ENCODE data around the gene CORO7. TPM values are rescaled to one million over a fixed set of nuclear protein-coding genes. Genes with fewer than 3 reads are reported as not detected.

The CORO7 gene
- total and polyA plus RNA-seq, 7 experiments from 2014 or later, result 29.6 to 572 (median 141) TPM

DNA sequence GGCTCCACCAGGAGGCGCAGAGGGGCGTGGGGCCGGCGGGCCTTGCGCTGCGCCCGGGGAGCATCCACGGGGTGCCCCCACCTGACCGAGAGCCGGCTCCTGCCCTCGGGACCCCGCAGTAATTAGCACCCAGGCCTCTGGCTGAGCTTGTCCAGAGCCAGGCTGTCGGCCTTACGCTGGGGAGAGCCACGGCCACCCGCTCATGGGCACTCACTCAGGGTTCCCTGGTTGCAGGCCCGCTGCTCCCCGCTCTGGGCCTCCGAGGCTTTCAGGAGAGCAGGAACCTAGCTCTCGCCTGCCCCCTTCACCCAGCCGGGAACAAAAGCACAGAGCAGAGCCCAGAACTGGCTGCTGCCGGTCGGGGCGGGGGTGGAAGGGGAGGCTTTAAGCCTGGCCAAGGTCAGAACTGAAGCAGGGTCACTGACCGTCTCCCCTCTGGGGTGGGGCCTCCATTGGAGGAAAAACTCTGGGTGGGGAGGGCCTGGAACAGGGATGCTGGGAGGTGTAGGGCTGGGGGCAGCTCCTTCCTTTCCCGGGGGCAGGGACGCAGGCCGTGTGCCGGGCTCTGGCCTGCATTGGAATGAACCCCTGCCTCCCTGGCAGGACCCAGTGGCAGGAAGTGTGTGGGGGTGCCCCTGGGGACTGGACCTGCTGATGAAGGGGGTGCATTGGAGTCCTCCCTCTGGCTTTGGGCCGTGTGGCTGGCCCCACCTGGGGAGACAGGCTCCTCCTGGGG, 88.2 kb downstream of the CORO7 start:
- H3K4me3 Mint-ChIP-seq, result peak overlapping the region; percentile 21 to 79 (median 44)
- no peak overlapping the region for H3K27ac Mint-ChIP-seq
- Histone ChIP-seq H3K27me3 (ENCODE audit: control insufficient read depth in 2 of 2, insufficient read depth in 2 of 2, low read length in 2 of 2) (no peaks in the 10 kb centered on the region), H3K36me3 (ENCODE audit: control insufficient read depth in 2 of 3, insufficient read depth in 3 of 3, low read length in 3 of 3) (no peaks in the 10 kb centered on the region), H3K4me1 (ENCODE audit: control insufficient read depth in 2 of 2, insufficient read depth in 2 of 2, low read length in 2 of 2) (peaks cover 0 to 3% of the 10 kb centered on the region in 2 donors), H3K27ac (ENCODE audit: low read depth, low read length) (peak overlapping the region; percentile 29), H3K9me3 (ENCODE audit: control insufficient read depth in 2 of 3, low read length in 3 of 3) (no peaks in the 10 kb centered on the region), H3K4me3 (ENCODE audit: low read length) (peak overlapping the region; percentile 50)
- H3K4me1 Mint-ChIP-seq, result peaks cover 0 to 4% (median 0%) of the 10 kb centered on the region in 7 donors
- H3K36me3 Mint-ChIP-seq, result no peaks in the 10 kb centered on the region
- no peaks in the 10 kb centered on the region for H3K9me3 Mint-ChIP-seq
- intact Hi-C loops (cut with micrococcal nuclease), result loop anchor here in 1 of 2 donors (2.0 kb wide), 1 partner anchor 75 kb away; no protein-coding TSS in a partner anchor
- CTCF ChIA-PET, result interaction anchor here (0.6 to 3.6 kb wide), 6 partner anchors 18 to 502 kb away, joined by 3 to 22 read pairs (median 6); no protein-coding TSS in a partner anchor
- DNase-seq (peak; percentile 38 to 68 (median 53)), ATAC-seq (peak; percentile 72)
- H3K27me3 Mint-ChIP-seq, result peaks cover 0 to 18% (median 0%) of the 10 kb centered on the region in 5 donors
- POLR2A ChIA-PET, result interaction anchor here (0.8 to 2.3 kb wide), 4 partner anchors 20 to 74 kb away, joined by 3 to 15 read pairs (median 4); partner anchors contain the start of gene TFAP4

DNA sequence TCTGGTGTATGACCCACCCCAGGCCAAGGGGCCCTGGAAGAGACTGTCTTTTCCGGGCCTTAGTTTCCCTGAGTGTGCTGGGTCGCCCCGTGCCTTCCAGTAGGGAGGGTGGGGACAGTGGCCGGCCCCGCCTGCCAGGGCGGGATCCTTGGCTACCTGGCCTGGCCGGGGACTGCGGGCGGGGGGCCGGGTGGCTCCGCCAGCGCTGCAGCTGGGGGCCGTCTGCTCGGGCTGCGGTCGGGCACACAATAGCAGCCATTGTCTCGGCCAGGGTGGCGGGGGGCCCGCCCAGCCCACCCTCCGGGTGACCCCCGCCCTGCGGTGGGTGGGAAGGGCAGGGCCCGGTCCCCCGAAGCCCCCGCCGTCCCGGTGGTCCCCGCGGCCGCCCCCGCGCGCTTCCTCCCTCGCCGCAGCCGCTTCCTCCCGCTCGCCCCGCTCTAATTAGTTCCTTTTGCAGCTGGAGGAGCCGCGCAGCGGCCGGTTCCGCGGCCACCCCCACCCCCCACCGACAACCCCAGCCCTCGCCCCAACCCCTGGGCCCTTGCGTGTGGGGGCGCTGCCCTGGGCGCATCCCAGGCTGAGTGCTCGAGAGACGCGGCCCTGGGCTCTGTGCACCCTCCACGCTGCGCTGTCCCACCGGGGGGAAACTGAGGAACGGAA, 88.9 kb downstream of the CORO7 start:
- Histone ChIP-seq H3K9me3 (ENCODE audit: control insufficient read depth in 2 of 3, low read length in 3 of 3) (no peaks in the 10 kb centered on the region), H3K36me3 (ENCODE audit: control insufficient read depth in 2 of 3, insufficient read depth in 3 of 3, low read length in 3 of 3) (no peaks in the 10 kb centered on the region), H3K4me1 (ENCODE audit: control insufficient read depth in 2 of 2, insufficient read depth in 2 of 2, low read length in 2 of 2) (peaks cover 0 to 3% of the 10 kb centered on the region in 2 donors), H3K4me3 (ENCODE audit: low read length) (peak overlapping the region; percentile 50), H3K27ac (ENCODE audit: low read depth, low read length) (peak overlapping the region; percentile 29), H3K27me3 (ENCODE audit: control insufficient read depth in 2 of 2, insufficient read depth in 2 of 2, low read length in 2 of 2) (no peaks in the 10 kb centered on the region)
- Mint-ChIP-seq H3K4me1 (peaks cover 0 to 4% (median 0%) of the 10 kb centered on the region in 7 donors), H3K27ac (no peak overlapping the region), H3K36me3 (no peaks in the 10 kb centered on the region), H3K27me3 (peaks cover 0 to 18% (median 0%) of the 10 kb centered on the region in 5 donors), H3K4me3 (peak overlapping the region in 8 of 10 donors; percentile 21 to 79 (median 38)), H3K9me3 (no peaks in the 10 kb centered on the region)
- ChIA-PET POLR2A (interaction anchor here (1.0 to 2.3 kb wide), 4 partner anchors 19 to 74 kb away, joined by 3 to 15 read pairs (median 4); partner anchors contain the start of gene TFAP4), CTCF (interaction anchor here (0.8 to 3.6 kb wide), 6 partner anchors 17 to 178 kb away, joined by 3 to 22 read pairs (median 4); no protein-coding TSS in a partner anchor)
- intact Hi-C loops (cut with micrococcal nuclease), result loop anchor here in 1 of 2 donors (2.0 kb wide), 1 partner anchor 75 kb away; no protein-coding TSS in a partner anchor
- DNase-seq (no peak), ATAC-seq (peak; percentile 22)

DNA sequence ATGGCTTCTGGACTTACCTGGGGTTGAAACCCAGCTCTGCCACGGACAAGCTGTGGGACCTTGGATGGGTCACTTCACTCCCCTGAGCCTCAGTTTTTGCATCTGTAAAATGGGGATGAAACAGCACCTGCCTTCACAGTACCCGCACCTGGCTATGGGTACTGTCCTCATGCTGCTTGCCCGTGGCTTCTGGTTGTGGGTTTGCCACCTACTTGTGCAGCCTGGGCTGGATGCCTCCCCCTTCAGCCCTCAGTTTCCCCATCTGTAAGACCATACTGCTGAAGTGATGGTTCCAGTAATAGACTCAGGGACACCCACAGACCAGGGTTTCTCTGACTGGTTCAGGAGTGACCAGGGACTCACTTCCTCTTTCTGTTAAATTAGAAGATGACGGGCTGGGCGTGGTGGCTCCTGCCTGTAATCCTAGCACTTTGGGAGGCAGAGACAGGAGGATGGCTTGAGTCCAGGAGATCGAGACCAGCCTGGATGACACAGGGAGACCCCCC, 91.1 kb downstream of the CORO7 start:
- intact Hi-C loops (cut with micrococcal nuclease), result no loop called here
- Mint-ChIP-seq H3K9me3 (no peaks in the 10 kb centered on the region), H3K36me3 (no peaks in the 10 kb centered on the region), H3K4me1 (peaks cover 0 to 4% (median 0%) of the 10 kb centered on the region in 7 donors), H3K27ac (no peak overlapping the region), H3K27me3 (peaks cover 0 to 18% (median 0%) of the 10 kb centered on the region in 5 donors), H3K4me3 (no peak overlapping the region)
- no peaks in the 10 kb centered on the region for H3K9me3 ChIP-seq (ENCODE audit: control insufficient read depth in 2 of 3, low read length in 3 of 3)
- no peak for DNase-seq
- CTCF ChIA-PET, result interaction anchor here (0.6 kb wide), 2 partner anchors 59 to 159 kb away, joined by 3 to 5 read pairs; no protein-coding TSS in a partner anchor
- H3K4me1 ChIP-seq (ENCODE audit: control insufficient read depth in 2 of 2, insufficient read depth in 2 of 2, low read length in 2 of 2), result peaks cover 0 to 3% of the 10 kb centered on the region in 2 donors
- H3K36me3 ChIP-seq (ENCODE audit: control insufficient read depth in 2 of 3, insufficient read depth in 3 of 3, low read length in 3 of 3), result no peaks in the 10 kb centered on the region
- H3K4me3 ChIP-seq (ENCODE audit: low read length), result no peak overlapping the region
- POLR2A ChIA-PET, result interaction anchor here (1.1 kb wide), 1 partner anchor 36 kb away, joined by 3 read pairs; no protein-coding TSS in a partner anchor
- peak; percentile 36 for ATAC-seq
- H3K27ac ChIP-seq (ENCODE audit: low read depth, low read length), result no peak overlapping the region
- no peaks in the 10 kb centered on the region for H3K27me3 ChIP-seq (ENCODE audit: control insufficient read depth in 2 of 2, insufficient read depth in 2 of 2, low read length in 2 of 2)

DNA sequence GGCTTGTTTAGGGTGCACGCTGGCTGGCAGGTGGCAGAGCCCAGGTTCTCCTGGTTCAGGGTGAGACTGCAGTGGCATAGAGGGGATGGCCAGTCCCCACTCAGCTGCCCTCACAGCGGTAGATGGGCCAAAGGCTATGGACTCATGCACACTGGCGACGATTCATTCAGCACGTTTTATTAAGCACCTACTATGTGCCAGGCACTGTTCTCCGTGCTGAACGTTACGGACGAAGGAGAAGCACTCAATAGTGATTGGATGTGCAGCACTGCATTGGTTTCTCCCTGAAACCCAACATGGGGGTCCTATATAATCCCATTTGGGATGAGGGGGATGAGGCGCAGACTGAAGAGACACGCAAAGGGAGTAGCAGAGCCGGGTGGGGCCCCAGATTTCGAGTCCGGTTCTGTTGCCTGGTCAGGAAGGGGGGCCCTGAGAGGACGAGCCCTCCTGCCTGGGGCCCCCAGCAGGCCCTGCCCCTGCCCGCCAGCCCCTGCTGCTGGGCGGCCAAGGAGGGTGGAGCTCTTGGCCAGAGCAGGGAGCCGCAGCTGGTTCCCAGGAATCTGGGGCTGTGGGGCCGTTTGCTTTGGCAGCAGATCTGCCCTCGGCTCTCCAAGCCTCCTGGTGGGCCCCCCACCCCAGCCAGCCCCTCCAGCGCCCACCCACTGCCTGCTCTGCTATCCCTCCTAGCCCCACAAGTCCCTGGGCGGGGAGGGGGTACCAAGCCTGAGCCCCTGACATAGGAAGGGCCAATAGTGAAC, 91.7 kb downstream of the CORO7 start:
- Mint-ChIP-seq H3K36me3 (no peaks in the 10 kb centered on the region), H3K27me3 (peaks cover 0 to 14% (median 0%) of the 10 kb centered on the region in 5 donors), H3K4me3 (no peak overlapping the region), H3K4me1 (peaks cover 0 to 3% (median 0%) of the 10 kb centered on the region in 7 donors), H3K9me3 (no peaks in the 10 kb centered on the region), H3K27ac (no peak overlapping the region)
- ChIA-PET CTCF (interaction anchor here (0.6 kb wide), 1 partner anchor 59 kb away, joined by 3 read pairs; no protein-coding TSS in a partner anchor), POLR2A (interaction anchor here (1.1 kb wide), 1 partner anchor 36 kb away, joined by 3 read pairs; no protein-coding TSS in a partner anchor)
- intact Hi-C loops (cut with micrococcal nuclease), result no loop called here
- H3K4me1 ChIP-seq (ENCODE audit: control insufficient read depth in 2 of 2, insufficient read depth in 2 of 2, low read length in 2 of 2), result peaks cover 0 to 6% of the 10 kb centered on the region in 2 donors
- no peaks in the 10 kb centered on the region for H3K9me3 ChIP-seq (ENCODE audit: control insufficient read depth in 2 of 3, low read length in 3 of 3)
- DNase-seq, result no peak
- no peak for ATAC-seq
- H3K4me3 ChIP-seq (ENCODE audit: low read length), result no peak overlapping the region
- H3K27me3 ChIP-seq (ENCODE audit: control insufficient read depth in 2 of 2, insufficient read depth in 2 of 2, low read length in 2 of 2), result no peaks in the 10 kb centered on the region
- no peak overlapping the region for H3K27ac ChIP-seq (ENCODE audit: low read depth, low read length)
- no peaks in the 10 kb centered on the region for H3K36me3 ChIP-seq (ENCODE audit: control insufficient read depth in 2 of 3, insufficient read depth in 3 of 3, low read length in 3 of 3)

DNA sequence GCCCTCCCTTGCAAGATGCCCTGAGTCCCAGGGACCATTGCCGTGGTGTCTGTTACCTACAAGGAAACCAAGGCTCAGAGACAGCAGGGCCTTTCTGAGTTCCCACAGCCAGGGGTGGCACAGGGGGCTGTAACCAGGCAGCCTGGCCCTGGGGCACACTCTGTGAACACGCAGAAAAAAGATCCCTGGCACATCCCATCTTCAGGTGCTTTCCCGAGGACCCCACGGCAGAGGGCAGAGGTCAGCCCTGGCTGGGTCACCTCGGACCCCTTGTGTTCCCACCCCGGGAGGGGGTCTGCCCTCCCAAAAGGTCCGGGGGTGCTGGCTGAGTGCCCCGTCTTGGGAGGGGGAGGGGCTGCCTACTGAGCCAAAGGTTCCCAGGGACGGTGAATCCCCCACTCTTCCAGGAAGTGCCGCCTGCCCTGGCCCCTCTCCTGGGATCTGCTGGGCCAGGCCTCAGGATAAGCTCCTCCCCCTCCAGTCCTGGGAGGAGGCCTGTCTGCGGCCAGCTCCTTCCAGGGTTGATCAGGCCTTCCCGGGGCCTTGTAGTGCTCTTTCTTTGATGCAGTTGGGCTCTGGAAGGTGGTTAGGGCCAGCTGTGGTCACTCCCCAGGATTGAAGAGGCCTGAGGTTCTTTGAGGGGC, 92.4 kb downstream of the CORO7 start:
- Mint-ChIP-seq H3K36me3 (no peaks in the 10 kb centered on the region), H3K4me3 (no peak overlapping the region), H3K27me3 (peaks cover 0 to 12% (median 0%) of the 10 kb centered on the region in 5 donors), H3K9me3 (no peaks in the 10 kb centered on the region), H3K4me1 (peaks cover 0 to 9% (median 0%) of the 10 kb centered on the region in 7 donors), H3K27ac (no peak overlapping the region)
- CTCF ChIA-PET, result no interaction called here
- Histone ChIP-seq H3K9me3 (ENCODE audit: control insufficient read depth in 2 of 3, low read length in 3 of 3) (no peaks in the 10 kb centered on the region), H3K4me3 (ENCODE audit: low read length) (no peak overlapping the region), H3K27me3 (ENCODE audit: control insufficient read depth in 2 of 2, insufficient read depth in 2 of 2, low read length in 2 of 2) (no peaks in the 10 kb centered on the region), H3K36me3 (ENCODE audit: control insufficient read depth in 2 of 3, insufficient read depth in 3 of 3, low read length in 3 of 3) (no peaks in the 10 kb centered on the region), H3K27ac (ENCODE audit: low read depth, low read length) (no peak overlapping the region), H3K4me1 (ENCODE audit: control insufficient read depth in 2 of 2, insufficient read depth in 2 of 2, low read length in 2 of 2) (peaks cover 0 to 13% of the 10 kb centered on the region in 2 donors)
- DNase-seq (no peak), ATAC-seq (no peak)
- POLR2A ChIA-PET, result no interaction called here
- intact Hi-C loops (cut with micrococcal nuclease), result no loop called here

All from naive thymus-derived CD4-positive, alpha-beta T cell (primary cell).